H1 (cell line): ENCODE results near the gene GPR150. TPM values are rescaled to one million over a fixed set of nuclear protein-coding genes. Genes with fewer than 3 reads are reported as not detected.

Experiments
- CTCF ChIA-PET: fragments of 300-600 bp; sonication (Branson Sonifier 250); formaldehyde crosslinking; loops from one replicate; lab custom pipeline; 2021; ENCODE audit not compliant: partially characterized antibody; lab: Charles Lee
- POLR2A ChIA-PET: fragments of 300-600 bp; sonication (Branson Sonifier 250); formaldehyde crosslinking; loops from one replicate; lab custom pipeline; 2021; ENCODE audit warnings: inconsistent platforms; ENCODE audit not compliant: partially characterized antibody; lab: Charles Lee
- DNase-seq, 2 experiments: peaks; one replicate each; pipeline versions ENCODE4 v3.0.0 to v3.0.0-alpha.2; 2010 to 2022; ENCODE audit warnings: low spot score in 2 of 2, low read depth in 1 of 2, mixed read lengths in 1 of 2
- FAIRE-seq: peaks from 2 replicates; lab custom pipeline; 2011; peaks lifted over from hg19 to GRCh38; lab: Jason Lieb, UNC
- H2AFZ ChIP-seq: 2 replicates; pipeline ENCODE4 v1.8.1; 2012; ENCODE audit warnings: low read length, inconsistent platforms
- H2AK5ac ChIP-seq: 2 replicates; pipeline ENCODE4 v1.6.1; 2013; ENCODE audit warnings: low read depth, low read length
- H2BK120ac ChIP-seq: replicated peaks from 2 replicates; pipeline ENCODE3; 2013; ENCODE audit warnings: low read depth, low read length, inconsistent platforms
- H2BK12ac ChIP-seq: 2 replicates; pipeline ENCODE4 v1.6.1; 2013; ENCODE audit warnings: low read depth, low read length
- H2BK15ac ChIP-seq: 2 replicates; pipeline ENCODE4 v1.6.1; 2013; ENCODE audit warnings: low read length
- H2BK20ac ChIP-seq: 2 replicates; pipeline ENCODE4 v1.6.1; 2013; ENCODE audit warnings: low read length
- H2BK5ac ChIP-seq: 2 replicates; pipeline ENCODE4 v1.6.1; 2013; ENCODE audit warnings: low read depth, low read length
- H3K14ac ChIP-seq: 2 replicates; pipeline ENCODE4 v1.6.1; 2013; ENCODE audit warnings: inconsistent platforms; ENCODE audit not compliant: insufficient read length
- H3K18ac ChIP-seq: 2 replicates; pipeline ENCODE4 v1.6.1; 2013; ENCODE audit warnings: low read length; ENCODE audit errors: extremely low read depth
- H3K23ac ChIP-seq: 2 replicates; pipeline ENCODE4 v1.6.1; 2013; ENCODE audit warnings: inconsistent platforms; ENCODE audit not compliant: insufficient read length
- H3K23me2 ChIP-seq: 2 replicates; pipeline ENCODE4 v1.6.1; 2013; ENCODE audit warnings: low read depth, low read length
- H3K27ac ChIP-seq: 2 replicates; pipeline ENCODE4 v1.6.1; 2011; ENCODE audit warnings: low read depth, low read length, inconsistent platforms
- H3K27me3 ChIP-seq, 4 experiments: replicated peaks in 1 of 4; 1 replicate in 1 of 4; 2 replicates in 3 of 4; pipeline versions ENCODE4 v1.6.1 to v1.8.1; 2011 to 2013; ENCODE audit warnings: low read length in 3 of 4, mild to moderate bottlenecking in 3 of 4, inconsistent platforms in 2 of 4, mixed read lengths in 2 of 4, moderate library complexity in 1 of 4; ENCODE audit not compliant: control insufficient read depth in 3 of 4, insufficient read depth in 3 of 4; ENCODE audit errors: extremely low read depth in 1 of 4
- H3K36me3 ChIP-seq, 4 experiments: 2 replicates each; pipeline versions ENCODE4 v1.6.1 to v1.8.1; 2011 to 2013; ENCODE audit warnings: mild to moderate bottlenecking in 4 of 4, low read length in 3 of 4, moderate library complexity in 2 of 4, control low read depth in 1 of 4, inconsistent platforms in 1 of 4; ENCODE audit not compliant: insufficient read depth in 4 of 4, control insufficient read depth in 2 of 4
- H3K4ac ChIP-seq: replicated peaks from 2 replicates; pipeline ENCODE3; 2013; ENCODE audit warnings: low read length, low read depth, mixed read lengths, inconsistent platforms; ENCODE audit not compliant: insufficient read length
- H3K4me1 ChIP-seq, 4 experiments: replicated peaks in 1 of 4; 1 replicate in 1 of 4; 2 replicates in 3 of 4; pipeline versions ENCODE4 v1.6.1 to v1.8.1; 2011 to 2013; ENCODE audit warnings: low read length in 3 of 4, inconsistent platforms in 2 of 4, mixed read lengths in 1 of 4; ENCODE audit not compliant: insufficient read depth in 4 of 4, control insufficient read depth in 3 of 4
- H3K4me2 ChIP-seq, 2 experiments: 2 replicates each; pipeline versions ENCODE4 v1.6.1 to v1.8.1; 2011 to 2013; ENCODE audit warnings: low read depth in 2 of 2, low read length in 2 of 2, control low read depth in 1 of 2, inconsistent platforms in 1 of 2, mild to moderate bottlenecking in 1 of 2; ENCODE audit not compliant: insufficient read depth in 1 of 2
- H3K4me3 ChIP-seq, 4 experiments: fragments of 200-600, 300-600 bp in 1 of 4; sonication (generic), shearing (Covaris generic), sonication (Bioruptor Twin) in 1 of 4; 2 replicates each; pipeline versions ENCODE4 v1.5.1 to v1.8.1; 2011 to 2016; ENCODE audit warnings: low read length in 4 of 4, low read depth in 3 of 4, control low read depth in 2 of 4, inconsistent platforms in 2 of 4, mild to moderate bottlenecking in 2 of 4, mixed read lengths in 1 of 4, moderate library complexity in 1 of 4; ENCODE audit not compliant: insufficient read depth in 2 of 4; ENCODE audit errors: extremely low read depth in 1 of 4
- H3K56ac ChIP-seq: replicated peaks from 2 replicates; pipeline ENCODE3; 2013; ENCODE audit warnings: low read depth, mild to moderate bottlenecking, mixed read lengths, low read length, inconsistent platforms; ENCODE audit not compliant: insufficient read length
- H3K79me1 ChIP-seq: 2 replicates; pipeline ENCODE4 v1.6.1; 2013; ENCODE audit warnings: low read depth, low read length, control low read depth
- H3K79me2 ChIP-seq, 2 experiments: 2 replicates each; pipeline versions ENCODE4 v1.6.1 to v1.8.1; 2012 to 2013; ENCODE audit warnings: low read length in 2 of 2, mild to moderate bottlenecking in 2 of 2, inconsistent platforms in 1 of 2; ENCODE audit not compliant: insufficient read depth in 2 of 2, control insufficient read depth in 1 of 2
- H3K9ac ChIP-seq, 4 experiments: replicated peaks in 1 of 4; 1 replicate in 1 of 4; 2 replicates in 3 of 4; pipeline versions ENCODE4 v1.6.1 to v1.8.1; 2011 to 2013; ENCODE audit warnings: low read depth in 3 of 4, low read length in 3 of 4, control low read depth in 2 of 4, mild to moderate bottlenecking in 2 of 4, moderate library complexity in 2 of 4, inconsistent platforms in 1 of 4; ENCODE audit errors: extremely low read depth in 1 of 4
- H3K9me3 ChIP-seq, 2 experiments: 2 replicates each; pipeline versions ENCODE4 v1.6.1 to v1.8.1; 2012 to 2013; ENCODE audit warnings: mild to moderate bottlenecking in 2 of 2, moderate library complexity in 2 of 2, control low read depth in 1 of 2, inconsistent platforms in 1 of 2, low read depth in 1 of 2, low read length in 1 of 2, mixed read lengths in 1 of 2; ENCODE audit not compliant: insufficient read depth in 2 of 2
- H4K20me1 ChIP-seq, 2 experiments: replicated peaks in 1 of 2; 2 replicates each; pipeline versions ENCODE3 to v1.8.1; 2011 to 2013; ENCODE audit warnings: inconsistent platforms in 2 of 2, low read length in 2 of 2, mild to moderate bottlenecking in 1 of 2; ENCODE audit not compliant: insufficient read depth in 2 of 2, control insufficient read depth in 1 of 2
- H4K5ac ChIP-seq: 2 replicates; pipeline ENCODE4 v1.6.1; 2013; ENCODE audit warnings: low read length, low read depth, mixed read lengths, inconsistent platforms; ENCODE audit not compliant: insufficient read length
- H4K8ac ChIP-seq: 2 replicates; pipeline ENCODE4 v1.8.0; 2013; ENCODE audit warnings: mild to moderate bottlenecking, moderate library complexity, low read length, inconsistent platforms; ENCODE audit not compliant: insufficient read depth; ENCODE audit errors: extremely low read depth
- H4K91ac ChIP-seq: replicated peaks from 2 replicates; pipeline ENCODE3; 2013; ENCODE audit warnings: low read length, mixed read lengths, inconsistent platforms; ENCODE audit not compliant: insufficient read length
- ASH2L ChIP-seq: fragments of 200-600, 300-600 bp; sonication (generic); IDR thresholded peaks from one replicate; pipeline ENCODE4 v1.7.1; 2017; ENCODE audit warnings: low read length
- CREB1 ChIP-seq: IDR thresholded peaks from 2 replicates; pipeline ENCODE4 v1.6.1; 2012; ENCODE audit warnings: inconsistent platforms
- KDM5A ChIP-seq: fragments of 200-600 bp; IDR thresholded peaks from 2 replicates; pipeline ENCODE4 v1.7.1; 2012; ENCODE audit warnings: mild to moderate bottlenecking, low read length, inconsistent platforms, mixed read lengths
- RAD21 ChIP-seq, 2 experiments: IDR thresholded peaks in 1 of 2; conservative IDR thresholded peaks in 1 of 2; 2 replicates each; pipeline ENCODE4 v1.6.1; 2011; ENCODE audit warnings: low read depth in 2 of 2, low read length in 2 of 2, improper control_type of control experiment in 1 of 2, inconsistent platforms in 1 of 2, mild to moderate bottlenecking in 1 of 2, moderate library complexity in 1 of 2
- RFX5 ChIP-seq: IDR thresholded peaks from 2 replicates; pipeline ENCODE4 v1.6.1; 2011; ENCODE audit warnings: low read depth, low read length, improper control_type of control experiment, borderline replicate concordance
- SUZ12 ChIP-seq: fragments of 200-600 bp; sonication (generic); IDR thresholded peaks from 2 replicates; pipeline ENCODE4 v1.6.1; 2012; ENCODE audit warnings: mild to moderate bottlenecking, inconsistent platforms, low read length, moderate library complexity, mixed read lengths
- TAF1 ChIP-seq: IDR thresholded peaks from 2 replicates; pipeline ENCODE4 v1.6.1; 2011; ENCODE audit warnings: mild to moderate bottlenecking, low read depth, low read length
- USF2 ChIP-seq: IDR thresholded peaks from 2 replicates; pipeline ENCODE4 v1.6.1; 2011; ENCODE audit warnings: low read length, improper control_type of control experiment
- WGBS, 2 experiments: shearing (Covaris generic) in 1 of 2; methylation state at CpG; one replicate each; pipeline versions ENCODE4 v1.1.6 to v1.1.7; 2013 to 2015; ENCODE audit warnings: low lambda C conversion rate in 2 of 2, mixed read lengths in 2 of 2, inconsistent platforms in 1 of 2, low coverage in 1 of 2, missing lambda C conversion rate in 1 of 2; ENCODE audit not compliant: insufficient replicate concordance in 2 of 2, insufficient coverage in 1 of 2, insufficient read length in 1 of 2; ENCODE audit errors: extremely low coverage in 1 of 2, missing lambda C conversion rate in 1 of 2; 5-methylcytosine and 5-hydroxymethylcytosine counted together
- polyA plus RNA-seq, 7 experiments: library from polyadenylated mRNA; depleted of rRNA in 3 of 7; stranded (reverse) in 5 of 7; unstranded in 2 of 7; fragments of >200 nt in 5 of 7; fragments of 200-250 nt in 2 of 7; gene quantifications; 1 replicate in 5 of 7; 2 replicates in 1 of 7; 4 replicates in 1 of 7; pipeline versions ENCODE4 v1.2.1 to v1.2.3, GENCODE V29; 2011 to 2013; ENCODE audit warnings: missing spikeins in 2 of 7, mixed read lengths in 2 of 7
- total RNA-seq: library from RNA; stranded (reverse); fragmentation: NEBNext Ultra II Directional; extraction: Animal tissue kit (Norgen Biotek cat#: 25700); gene quantifications from 2 replicates; pipeline ENCODE4 v1.2.1, GENCODE V29; 2021
- TF ChIP-seq, protein P1 (sequence below): IDR thresholded peaks from 2 replicates; pipeline ENCODE4 v1.6.1; 2012; ENCODE audit warnings: inconsistent platforms

Gene GPR150
- total and polyA plus RNA-seq, 2 of the 8 experiments (the other 6 are each of a cell fraction or from before 2014, with no cell fraction given): 0.14 TPM; not detected in 1

DNA sequence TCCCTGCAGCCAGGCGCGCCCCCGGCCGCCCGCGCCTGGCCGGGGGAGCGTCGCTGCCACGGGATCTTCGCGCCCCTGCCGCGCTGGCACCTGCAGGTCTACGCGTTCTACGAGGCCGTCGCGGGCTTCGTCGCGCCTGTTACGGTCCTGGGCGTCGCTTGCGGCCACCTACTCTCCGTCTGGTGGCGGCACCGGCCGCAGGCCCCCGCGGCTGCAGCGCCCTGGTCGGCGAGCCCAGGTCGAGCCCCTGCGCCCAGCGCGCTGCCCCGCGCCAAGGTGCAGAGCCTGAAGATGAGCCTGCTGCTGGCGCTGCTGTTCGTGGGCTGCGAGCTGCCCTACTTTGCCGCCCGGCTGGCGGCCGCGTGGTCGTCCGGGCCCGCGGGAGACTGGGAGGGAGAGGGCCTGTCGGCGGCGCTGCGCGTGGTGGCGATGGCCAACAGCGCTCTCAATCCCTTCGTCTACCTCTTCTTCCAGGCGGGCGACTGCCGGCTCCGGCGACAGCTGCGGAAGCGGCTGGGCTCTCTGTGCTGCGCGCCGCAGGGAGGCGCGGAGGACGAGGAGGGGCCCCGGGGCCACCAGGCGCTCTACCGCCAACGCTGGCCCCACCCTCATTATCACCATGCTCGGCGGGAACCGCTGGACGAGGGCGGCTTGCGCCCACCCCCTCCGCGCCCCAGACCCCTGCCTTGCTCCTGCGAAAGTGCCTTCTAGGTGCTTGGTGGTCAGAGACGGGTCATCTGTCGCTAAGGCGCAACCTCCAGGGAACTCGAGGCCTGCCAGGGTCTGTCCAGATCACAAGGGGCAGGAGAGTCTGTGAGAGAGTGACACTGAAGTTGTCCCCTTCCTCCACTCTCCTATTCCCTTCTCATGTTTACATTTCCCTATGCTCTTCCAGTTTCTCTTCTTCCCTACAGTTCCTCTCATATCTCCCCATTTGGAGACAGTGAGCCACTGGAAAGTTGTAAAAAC lies 1.3 kb downstream of the GPR150 start:
- peak overlapping the region; percentile 28 to 60 (median 40) for H3K4me3 ChIP-seq
- H3K27ac ChIP-seq: no peak overlapping the region
- H4K20me1 ChIP-seq: no peaks in the 10 kb centered on the region
- no peak overlapping the region for H3K18ac ChIP-seq
- H2AK5ac ChIP-seq: no peak overlapping the region
- no peak overlapping the region for H3K56ac ChIP-seq
- DNase-seq: peak in 1 of 2 experiments; percentile 78
- peaks cover 15% of the 10 kb centered on the region for H3K23me2 ChIP-seq
- peak overlapping the region in 2 of 4 experiments; percentile 25 to 52; a peak in 3 of 7 replicates for H3K9ac ChIP-seq
- H3K79me2 ChIP-seq: no peaks in the 10 kb centered on the region
- H3K14ac ChIP-seq: no peak overlapping the region
- CTCF ChIA-PET: no interaction called here
- no peak for FAIRE-seq
- POLR2A ChIA-PET: interaction anchor here (1.0 kb wide), 1 partner anchor 10 kb away, joined by 4 read pairs; no protein-coding TSS in a partner anchor
- no peak overlapping the region for H4K5ac ChIP-seq
- no peaks in the 10 kb centered on the region for H3K9me3 ChIP-seq
- WGBS, 2 experiments: 2% methylated on average over 80 of the region's 92 CpGs; no CpG with 5 or more reads in 1 of the 2 experiments
- no peak overlapping the region; the same call in 1 of the 2 replicates for H2BK5ac ChIP-seq
- no peak overlapping the region for H3K4ac ChIP-seq
- H3K4me2 ChIP-seq: peak overlapping the region; percentile 91 to 95
- H3K36me3 ChIP-seq: no peaks in the 10 kb centered on the region
- H2BK12ac ChIP-seq: 0 out of 2 replicates have a peak overlapping the region, but pooled peaks have one; percentile 50
- H3K4me1 ChIP-seq: peaks cover 6 to 13% (median 9%) of the 10 kb centered on the region in 4 experiments
- H3K23ac ChIP-seq: no peak overlapping the region
- H3K27me3 ChIP-seq: peaks cover 10 to 49% (median 39%) of the 10 kb centered on the region in 4 experiments
- H4K91ac ChIP-seq: no peak overlapping the region
- no peaks in the 10 kb centered on the region for H3K79me1 ChIP-seq
- H2BK120ac ChIP-seq: no peak overlapping the region
- peak overlapping the region; percentile 80 for H4K8ac ChIP-seq
- H2AFZ ChIP-seq: peak overlapping the region; percentile 56
- no peak overlapping the region for H2BK15ac ChIP-seq
- no peak overlapping the region for H2BK20ac ChIP-seq
- TF ChIP-seq CREB1 (peak; percentile 61), TAF1 (no peak), RAD21 (IDR thresholded peaks at IDR 0.05 in 1 of 2, conservative IDR thresholded peaks at IDR 0.05 in 1 of 2; ENCODE audit: low read depth in 2 of 2, low read length in 2 of 2) (no peak), RFX5 (peak; percentile 87), ASH2L (peak; percentile 68), KDM5A (no peak), SUZ12 (peak; percentile 50; the same call in 1 of the 2 replicates), USF2 (no peak)
- TF ChIP-seq, protein P1, sequence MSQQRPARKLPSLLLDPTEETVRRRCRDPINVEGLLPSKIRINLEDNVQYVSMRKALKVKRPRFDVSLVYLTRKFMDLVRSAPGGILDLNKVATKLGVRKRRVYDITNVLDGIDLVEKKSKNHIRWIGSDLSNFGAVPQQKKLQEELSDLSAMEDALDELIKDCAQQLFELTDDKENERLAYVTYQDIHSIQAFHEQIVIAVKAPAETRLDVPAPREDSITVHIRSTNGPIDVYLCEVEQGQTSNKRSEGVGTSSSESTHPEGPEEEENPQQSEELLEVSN: peak; percentile 99
